ENCODE data around the gene TRIAP1.

DNA sequence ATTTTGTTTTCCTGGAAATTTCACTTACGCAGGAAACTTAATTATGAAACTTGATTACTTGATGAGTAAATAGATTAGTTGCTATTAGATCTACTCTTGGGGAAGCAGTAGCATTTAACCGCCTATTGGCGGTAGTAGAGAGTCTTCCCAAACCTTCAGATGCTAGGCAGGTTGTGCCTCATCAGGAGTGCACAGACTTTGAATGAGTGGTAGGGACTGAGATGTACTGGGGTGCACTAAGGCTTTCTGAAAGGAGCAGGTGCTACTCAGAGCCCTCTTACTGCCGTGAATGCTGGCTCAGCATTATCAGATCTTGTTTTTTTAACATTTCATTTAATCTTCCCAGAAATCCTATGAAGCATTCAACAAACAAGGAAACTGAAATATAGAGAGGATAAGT, 7.8 kb upstream of the TRIAP1 start:
- TF ChIP-seq EP300 (IDR thresholded peaks at IDR 0.05) (no peak), POLR2A (IDR thresholded peaks at IDR 0.05) (no peak)
- TF ChIP-seq, protein P1, sequence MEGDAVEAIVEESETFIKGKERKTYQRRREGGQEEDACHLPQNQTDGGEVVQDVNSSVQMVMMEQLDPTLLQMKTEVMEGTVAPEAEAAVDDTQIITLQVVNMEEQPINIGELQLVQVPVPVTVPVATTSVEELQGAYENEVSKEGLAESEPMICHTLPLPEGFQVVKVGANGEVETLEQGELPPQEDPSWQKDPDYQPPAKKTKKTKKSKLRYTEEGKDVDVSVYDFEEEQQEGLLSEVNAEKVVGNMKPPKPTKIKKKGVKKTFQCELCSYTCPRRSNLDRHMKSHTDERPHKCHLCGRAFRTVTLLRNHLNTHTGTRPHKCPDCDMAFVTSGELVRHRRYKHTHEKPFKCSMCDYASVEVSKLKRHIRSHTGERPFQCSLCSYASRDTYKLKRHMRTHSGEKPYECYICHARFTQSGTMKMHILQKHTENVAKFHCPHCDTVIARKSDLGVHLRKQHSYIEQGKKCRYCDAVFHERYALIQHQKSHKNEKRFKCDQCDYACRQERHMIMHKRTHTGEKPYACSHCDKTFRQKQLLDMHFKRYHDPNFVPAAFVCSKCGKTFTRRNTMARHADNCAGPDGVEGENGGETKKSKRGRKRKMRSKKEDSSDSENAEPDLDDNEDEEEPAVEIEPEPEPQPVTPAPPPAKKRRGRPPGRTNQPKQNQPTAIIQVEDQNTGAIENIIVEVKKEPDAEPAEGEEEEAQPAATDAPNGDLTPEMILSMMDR (IDR thresholded peaks at IDR 0.05) = peak in 4 of 6 experiments; percentile 25 to 47 (median 36)
